ENCODE measurements around the gene ZC3H8.
"Not testable (repeated sequence)": the region's sequence is repeated elsewhere in the genome, so short reads cannot be mapped to it uniquely, and the experiment has no call there.

Gene ZC3H8

DNA sequence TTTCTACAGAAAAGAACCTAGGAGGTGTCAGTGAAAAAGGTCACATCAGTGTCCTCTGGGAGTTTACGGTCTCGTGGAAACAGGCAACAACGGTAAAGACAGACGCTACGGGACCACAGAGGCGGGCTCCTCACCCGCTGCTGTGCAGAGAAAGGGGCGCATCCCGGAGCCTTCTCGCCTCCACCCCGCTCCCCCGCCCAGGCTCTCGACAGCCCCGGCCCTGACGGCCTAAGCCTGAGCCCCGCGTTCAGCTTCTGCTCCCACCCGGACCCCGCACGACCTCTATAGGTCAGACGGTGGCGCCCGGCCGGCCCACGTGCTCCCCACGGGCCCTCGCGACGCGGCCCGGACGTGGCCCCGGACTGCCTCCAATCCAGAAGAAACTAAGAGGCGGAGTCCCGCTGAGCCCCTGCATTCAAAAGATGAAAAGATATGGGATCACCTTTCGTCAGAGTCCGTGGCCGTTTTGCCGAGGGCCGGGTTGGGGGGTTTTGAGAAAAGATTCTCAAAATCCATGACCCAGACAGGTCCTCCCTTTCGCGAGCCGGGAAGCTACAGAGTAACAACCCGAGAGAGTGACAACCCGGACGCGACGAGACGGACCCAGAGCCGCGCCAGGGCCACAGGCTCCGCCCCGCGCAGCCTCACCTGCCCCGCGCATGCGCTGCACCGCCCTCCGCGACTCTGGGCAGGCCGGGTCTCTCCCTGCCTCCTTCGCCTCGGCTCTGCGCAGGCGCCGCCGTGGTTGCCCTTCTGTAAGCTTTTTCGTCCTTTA is at the start of gene ZC3H8:
ZC3H8 (minus strand) TSS at position 577 of the 775 bp plus-strand sequence; CDS start at position 516, 61 bp downstream.
- peak; percentile 94 for DNase-seq (ENCODE audit: low read depth)

DNA sequence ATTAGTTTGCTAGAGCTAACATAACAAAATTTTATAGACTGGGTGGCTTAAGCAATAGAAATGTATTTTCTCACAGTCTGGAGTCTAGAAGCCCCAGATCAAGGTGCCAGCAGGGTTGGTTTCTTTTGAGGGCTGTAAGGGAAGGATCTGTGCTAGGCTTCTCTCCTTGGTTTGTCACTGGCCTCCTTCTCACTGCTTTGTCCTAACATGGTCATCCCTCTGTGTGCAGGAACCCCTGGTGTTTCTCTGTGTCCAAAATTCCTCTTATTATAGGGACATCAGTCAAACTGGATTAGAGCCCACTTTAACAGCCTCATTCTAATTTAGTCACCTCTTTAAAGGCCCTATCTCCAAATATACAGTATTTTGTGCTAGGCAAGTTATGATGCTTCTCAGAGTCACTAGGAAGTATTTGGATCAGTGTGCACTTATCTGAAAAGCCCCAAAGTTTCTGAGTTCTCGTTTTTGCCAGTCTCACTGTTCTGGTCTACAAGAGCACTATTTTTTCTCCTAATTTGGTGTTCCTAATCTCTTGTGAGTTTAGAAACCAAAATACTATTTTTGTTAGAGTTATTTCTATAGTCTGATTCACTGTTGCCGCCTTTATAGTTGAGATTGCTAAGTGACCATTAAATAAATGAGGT is 49.6 kb upstream of the ZC3H8 start:
- DNase-seq (ENCODE audit: low read depth), result no peak

DNA sequence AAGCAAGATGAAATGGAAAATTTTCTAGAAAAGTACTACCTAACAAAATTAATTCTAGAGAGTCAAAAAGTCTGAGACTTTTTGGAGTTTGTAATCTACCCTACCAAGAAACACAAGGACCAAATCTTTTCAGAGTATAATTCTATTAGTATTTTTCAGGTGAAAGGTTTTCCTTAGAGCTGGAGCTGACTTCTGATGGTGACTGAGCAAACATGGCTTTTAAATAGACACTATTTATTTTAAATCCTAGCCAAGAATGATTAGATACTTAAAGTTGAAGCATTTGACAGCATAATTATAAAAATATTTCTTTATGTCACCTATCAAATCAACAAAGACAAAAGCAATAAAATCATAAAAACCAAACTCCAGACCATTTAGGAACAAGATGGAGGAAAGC is 47.1 kb upstream of the ZC3H8 start:
- DNase-seq (ENCODE audit: low read depth), result no peak

DNA sequence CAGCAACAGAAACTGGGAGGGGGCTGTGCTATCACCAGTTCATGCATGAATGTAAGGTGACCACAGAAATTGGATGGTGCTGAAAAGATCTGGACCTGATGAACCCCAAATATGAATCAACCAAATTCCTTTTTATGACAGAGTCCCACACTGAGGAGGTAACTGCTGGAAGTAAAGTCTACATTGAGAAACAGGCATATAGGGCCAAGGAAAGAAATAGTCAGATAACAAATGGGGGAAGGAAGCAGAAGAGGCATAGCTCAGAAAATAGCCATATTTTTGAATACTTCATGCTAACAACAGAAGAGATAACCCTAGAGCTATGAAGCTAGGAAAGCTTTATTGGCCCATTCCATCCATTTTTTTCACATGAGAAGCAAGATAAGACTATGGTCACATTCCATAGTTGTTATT is 46.3 kb upstream of the ZC3H8 start:
- DNase-seq (ENCODE audit: low read depth), result no peak

DNA sequence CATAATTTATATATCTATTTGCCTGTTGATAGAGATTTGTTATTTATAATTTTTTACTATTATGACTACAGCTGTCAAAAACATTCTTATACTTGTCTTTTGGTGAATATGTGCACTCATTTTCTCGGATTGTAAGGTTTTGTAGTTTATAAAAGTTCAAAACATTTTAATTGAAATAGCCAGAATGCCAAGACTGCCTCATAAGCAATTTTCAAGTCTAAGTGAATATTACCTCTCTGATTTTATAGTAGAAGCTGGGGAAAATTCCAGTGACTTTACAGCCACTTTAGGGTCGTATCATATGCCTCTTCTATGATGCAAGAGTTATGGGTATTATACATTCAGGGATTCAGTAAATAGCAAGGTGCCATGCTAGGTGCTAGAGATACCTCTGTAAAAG is 41.6 kb upstream of the ZC3H8 start:
- no peak for DNase-seq (ENCODE audit: low read depth)

DNA sequence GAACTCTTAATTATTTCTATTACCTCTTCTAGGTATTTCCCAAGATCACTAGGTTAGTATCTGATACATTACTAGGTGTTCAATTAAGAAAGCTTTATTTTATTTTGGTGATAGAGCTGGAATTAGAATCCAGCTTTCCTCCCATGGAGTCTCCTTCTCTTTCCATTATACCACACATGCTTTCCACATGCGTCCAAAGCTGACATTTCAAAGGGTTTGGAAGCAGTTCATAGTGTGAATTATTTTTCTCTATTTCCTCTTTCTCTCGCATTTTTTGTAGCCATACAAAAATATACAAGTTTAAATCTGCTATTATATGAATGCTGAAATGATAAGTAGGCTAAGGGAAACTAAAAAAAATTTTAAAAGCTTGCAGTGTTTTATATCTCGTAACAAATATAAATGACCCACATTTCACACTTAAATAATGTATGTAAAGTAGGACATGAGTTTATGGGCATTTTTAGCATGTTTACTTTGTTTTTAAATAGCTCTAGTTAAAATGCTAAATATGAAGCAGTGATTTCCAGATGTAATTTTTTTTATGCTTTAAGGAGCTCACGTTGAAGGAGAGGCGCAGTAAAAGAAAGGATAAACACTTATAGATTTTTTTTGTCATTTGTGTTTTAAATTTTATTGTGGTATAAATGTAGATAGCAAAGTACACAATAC is 40.7 kb upstream of the ZC3H8 start:
- no peak for DNase-seq (ENCODE audit: low read depth)

DNA sequence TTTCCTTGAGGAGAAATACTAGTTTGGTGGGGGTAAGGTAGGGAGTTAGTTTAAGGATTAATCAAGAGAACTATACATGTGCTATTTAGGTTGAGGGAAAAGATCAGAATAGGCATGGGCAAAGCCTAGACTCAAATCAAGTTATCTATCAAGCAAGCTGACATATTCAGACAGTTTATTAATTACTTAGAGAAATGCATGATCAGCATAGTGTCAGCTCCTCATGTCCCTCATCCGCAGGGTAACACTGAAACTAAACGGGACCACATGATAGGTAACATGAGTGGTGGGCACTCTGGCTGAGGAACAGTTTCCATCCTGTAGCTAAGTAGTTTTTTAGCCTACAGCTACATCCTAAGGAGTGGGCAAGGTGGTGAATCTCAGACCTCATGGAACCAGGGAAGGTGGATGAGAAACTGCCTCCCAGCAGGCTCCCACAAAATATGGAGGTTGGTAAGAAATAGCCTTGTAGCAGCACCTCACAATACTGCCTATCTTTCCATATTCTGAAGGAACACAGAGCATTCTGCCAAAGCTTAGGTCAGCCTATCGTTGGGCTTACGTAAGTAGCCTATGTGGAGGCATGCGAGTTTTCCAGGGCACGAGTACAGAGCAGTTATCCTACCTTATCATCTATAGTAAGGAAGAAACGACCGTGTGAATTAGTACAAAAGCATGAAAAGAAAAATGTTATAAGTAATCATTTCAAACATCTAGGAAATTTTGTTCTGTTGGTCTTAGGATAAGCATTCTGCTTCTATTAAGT is 39.0 kb upstream of the ZC3H8 start:
- no peak for DNase-seq (ENCODE audit: low read depth)

DNA sequence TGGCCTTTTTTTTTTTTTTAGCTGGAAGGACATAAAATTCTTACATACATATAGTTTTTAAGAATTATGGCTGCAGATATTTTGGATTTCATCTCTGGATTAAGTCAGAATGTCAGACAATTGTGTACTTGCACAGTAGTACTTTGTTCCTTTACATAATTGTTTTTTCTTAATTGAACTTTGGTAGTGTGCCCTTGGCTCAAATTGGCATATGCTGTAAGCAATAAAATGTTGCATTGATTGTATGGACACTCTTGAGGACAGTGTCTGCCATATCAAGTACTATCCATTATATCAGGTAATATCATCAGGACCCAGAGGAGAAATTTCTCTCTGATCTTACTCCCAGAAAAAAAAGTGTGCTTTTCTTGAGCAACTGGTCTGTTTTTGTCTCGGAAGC is 35.8 kb upstream of the ZC3H8 start:
- no peak for DNase-seq (ENCODE audit: low read depth)

DNA sequence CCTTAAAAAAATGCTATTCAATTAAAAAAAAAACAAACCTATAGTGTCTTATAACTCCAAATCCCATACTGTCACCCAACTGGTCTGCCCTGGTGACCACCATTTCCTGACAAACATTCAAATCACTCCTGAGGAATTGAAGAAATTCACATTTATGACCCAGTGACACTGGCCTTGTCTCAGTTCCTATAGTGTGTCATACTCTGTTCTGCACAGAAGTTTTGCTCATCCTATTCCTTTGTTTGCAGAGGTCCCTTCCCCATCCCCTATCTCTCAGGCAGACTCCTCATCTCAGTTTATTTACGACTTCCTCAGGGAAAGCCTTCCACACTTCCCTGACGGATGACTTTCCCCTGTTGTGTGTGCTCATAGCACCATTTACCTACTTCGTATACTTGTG is 35.2 kb upstream of the ZC3H8 start:
- DNase-seq (ENCODE audit: low read depth), result no peak

DNA sequence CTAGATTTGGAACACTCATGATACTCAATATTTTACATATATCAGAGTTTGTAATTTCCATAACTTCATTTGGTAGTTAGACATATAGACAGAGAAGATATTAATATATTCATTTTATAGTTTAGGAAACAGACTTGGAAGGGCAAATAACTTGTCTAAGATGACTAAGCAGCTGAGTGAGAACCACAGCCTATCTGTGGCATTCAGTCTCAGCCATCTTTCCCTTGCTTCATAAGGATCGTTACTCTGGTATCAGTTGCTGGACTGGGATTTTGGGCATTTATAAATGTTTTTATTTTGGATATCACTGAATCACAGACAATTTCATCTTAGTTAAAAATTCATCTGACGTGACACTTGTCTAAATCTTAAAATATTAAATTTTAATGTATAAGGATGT is 28.7 kb upstream of the ZC3H8 start:
- DNase-seq (ENCODE audit: low read depth), result not testable (repeated sequence)

DNA sequence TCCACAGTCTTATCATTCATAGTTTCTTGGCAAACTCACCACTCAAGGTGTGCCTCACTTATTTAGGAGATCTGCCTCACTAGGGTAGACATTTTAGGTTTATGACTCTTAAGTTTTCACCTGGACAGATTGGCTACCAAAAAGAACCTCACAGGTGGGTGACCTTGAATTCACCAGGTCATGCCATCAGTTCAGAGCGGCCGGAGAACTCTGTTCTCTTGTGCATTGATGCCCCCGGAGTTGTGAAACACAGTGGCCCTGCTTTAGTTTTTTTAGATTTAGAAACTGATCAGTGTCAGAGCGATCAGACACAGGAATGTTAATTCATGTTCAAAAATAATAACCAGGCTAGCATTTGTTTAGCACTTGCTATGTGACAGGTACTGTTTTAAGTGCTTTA is 27.2 kb upstream of the ZC3H8 start:
- not testable (repeated sequence) for DNase-seq (ENCODE audit: low read depth)

DNA sequence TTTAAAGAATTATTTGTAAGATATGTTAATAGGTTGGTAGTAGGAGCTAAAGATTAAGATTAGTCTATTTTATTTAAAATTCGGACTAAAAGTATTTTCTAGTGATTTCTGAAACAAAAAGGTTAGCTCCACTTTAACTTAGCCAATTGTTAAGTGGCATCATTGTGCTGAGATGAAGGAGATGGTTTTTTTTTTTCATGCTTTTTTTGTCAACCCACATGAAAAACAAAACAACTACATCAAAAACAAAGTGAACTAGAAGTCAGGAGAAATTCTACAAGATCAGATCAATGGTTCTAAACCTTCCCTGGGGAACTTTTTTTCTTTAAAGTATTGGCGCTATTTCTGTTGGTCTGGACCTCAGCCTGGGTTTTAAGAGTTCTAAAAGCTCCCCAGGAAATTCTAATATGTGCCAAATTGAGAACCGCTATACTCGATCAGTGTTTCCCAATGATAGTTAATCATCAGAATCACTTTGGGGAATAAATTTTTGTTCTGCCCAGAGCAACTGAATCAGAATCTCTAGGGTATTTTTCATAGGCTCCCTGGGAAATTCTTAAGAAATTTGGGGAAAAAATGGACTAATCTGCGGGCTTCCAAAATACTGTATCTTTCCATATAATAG is 22.9 kb upstream of the ZC3H8 start:
- DNase-seq (ENCODE audit: low read depth), result no peak

DNA sequence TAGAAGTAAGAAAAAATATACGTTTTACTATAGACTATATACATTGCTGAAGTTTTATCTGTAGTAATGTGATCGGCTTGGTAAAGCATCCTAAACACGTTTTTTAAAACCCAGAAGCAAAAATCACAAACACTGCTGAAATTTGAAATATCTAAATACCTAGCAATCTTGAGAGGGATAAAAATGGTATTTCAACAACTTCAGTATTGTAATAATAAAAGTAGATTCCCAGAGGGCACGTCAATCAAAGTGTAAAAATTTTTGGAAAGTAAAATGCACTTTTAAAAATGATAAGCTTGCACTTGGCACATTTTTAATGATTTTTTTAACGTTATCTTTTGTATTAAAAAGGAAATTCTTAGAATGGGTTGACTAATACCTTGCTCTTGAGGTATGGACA is 22.1 kb upstream of the ZC3H8 start:
- DNase-seq (ENCODE audit: low read depth), result no peak

DNA sequence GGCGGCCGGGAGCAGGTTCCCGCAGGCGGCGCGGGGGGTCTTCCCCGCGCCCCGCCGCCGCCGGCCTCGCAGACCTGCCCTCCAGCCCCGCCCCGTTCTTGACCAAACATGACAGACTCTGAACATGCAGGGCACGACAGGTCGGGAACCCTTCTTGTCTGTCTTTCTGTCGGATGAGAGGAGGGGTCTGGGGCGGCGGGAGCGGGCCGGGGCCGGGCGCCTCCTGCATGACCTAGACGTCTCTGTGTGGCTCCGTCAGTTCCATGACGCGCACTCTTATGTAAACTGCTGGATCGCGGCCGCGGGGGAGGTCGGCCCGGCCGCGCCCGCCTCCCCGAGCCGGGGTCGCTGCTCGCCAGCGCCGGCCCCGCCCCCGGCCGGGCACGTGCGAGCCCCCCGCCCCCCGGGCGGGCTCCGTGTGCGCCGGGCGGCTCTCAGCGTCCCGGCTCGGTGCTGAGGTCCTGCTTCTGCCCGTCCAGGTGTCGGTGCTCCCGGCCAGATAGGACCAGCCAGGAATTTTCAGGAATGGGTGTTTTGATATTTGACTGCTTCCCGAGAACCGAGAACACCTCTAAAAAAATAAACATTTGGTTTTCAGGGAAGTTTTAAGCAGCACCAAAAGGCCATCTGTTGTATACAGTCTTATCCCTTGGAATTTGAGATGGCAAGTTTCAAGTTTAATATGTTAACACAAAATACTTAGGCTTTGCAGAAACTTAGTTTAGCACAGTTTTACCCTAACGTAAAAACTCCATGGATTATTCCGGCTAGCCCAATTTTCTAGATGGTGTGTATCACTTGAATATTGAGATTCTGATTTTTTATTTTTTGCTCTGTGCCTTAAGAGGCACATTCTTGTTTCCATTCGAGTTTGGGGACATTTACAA is 21.3 kb upstream of the ZC3H8 start:
- DNase-seq (ENCODE audit: low read depth), result peak; percentile 73

DNA sequence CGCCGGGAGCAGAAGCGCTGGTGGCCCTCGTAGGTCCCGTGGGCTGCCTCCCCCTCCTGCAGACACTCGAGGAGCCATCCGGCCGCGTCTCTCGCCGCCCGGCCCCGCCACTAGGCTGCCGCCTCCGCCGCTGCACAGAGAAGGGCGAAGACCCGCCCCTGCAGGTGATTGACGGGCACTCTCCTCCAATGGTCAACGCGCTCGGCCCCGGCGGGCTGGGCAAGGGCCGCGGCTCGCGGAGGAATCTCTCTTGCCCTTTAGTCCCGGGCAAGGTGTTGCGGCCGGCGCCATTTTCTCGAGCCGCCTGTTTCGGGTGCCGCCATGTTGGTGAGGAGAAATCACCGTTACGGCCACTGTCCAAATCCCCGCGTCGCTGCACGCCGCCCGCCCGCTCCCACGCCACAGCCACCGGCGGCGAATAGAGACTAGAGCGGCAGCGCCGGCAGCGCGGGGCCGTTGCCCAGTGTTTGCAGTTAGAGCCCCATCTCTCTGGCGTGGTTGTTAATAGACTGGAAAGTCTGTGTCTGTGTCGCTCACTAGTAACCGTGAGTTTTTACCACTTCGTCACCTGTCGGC is 20.6 kb upstream of the ZC3H8 start, which contains the start of gene ZC3H6:
ZC3H6 (plus strand) TSS at position 287 of the 576 bp plus-strand sequence. CDS start 398 bp downstream, outside the sequence.
- peak; percentile 99 for DNase-seq (ENCODE audit: low read depth)

DNA sequence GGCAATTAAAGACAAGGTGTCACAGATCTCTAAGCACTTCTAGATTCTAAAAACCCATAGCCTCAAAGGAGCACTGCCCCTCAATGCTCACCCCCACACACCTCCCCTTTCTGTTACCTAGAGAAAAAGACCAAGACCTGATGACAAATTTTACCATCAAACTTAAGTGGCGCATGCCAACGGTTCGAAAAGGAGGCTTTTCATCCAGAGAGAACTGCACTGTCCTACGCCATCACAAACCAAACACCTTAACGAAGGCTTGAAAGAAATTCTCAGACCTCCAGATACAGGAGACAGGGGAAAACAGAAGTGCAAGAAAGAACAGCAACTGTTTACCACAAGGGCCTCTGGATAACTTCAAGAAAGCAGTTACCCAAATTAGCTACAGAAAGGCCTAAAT is 18.5 kb upstream of the ZC3H8 start:
- DNase-seq (ENCODE audit: low read depth), result no peak

DNA sequence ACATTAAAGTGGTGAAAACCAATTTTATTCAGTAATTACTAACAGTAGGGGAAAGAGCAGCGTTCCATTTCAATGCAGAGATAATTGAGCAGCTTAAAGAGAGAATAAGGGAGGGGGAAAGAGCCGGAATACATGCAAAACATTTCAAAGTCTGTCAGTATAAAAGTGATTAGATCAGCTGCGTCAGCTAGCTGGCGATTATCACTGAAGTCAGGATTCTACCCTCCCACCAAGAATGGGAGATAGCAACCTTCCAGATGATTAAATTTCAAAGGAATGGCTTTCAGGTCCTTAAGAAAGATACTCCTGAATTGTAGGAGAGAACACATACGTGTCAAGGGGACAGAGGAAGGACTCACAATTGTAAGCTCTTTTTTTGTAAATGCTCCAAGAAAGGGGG is 17.8 kb upstream of the ZC3H8 start:
- no peak for DNase-seq (ENCODE audit: low read depth)

DNA sequence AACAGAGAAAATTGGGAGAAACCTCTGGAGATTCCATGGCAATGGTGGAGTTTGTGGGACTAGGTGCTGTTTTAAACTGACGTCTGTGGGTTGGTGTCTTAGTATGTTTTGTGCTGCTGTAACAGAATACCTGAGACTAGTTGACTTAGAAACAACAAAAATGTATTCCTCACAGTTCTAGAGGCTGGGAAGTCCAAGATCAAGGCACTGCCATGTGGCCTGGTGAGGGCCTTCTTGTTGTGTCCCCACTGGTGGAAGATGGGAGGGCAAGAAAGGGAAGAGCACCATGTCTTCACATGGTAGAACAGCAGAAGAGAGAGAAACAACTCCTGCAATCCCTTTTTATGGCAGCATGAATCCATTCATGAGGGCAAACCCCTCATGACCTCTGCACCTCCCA is 13.7 kb upstream of the ZC3H8 start:
- DNase-seq (ENCODE audit: low read depth), result no peak

DNA sequence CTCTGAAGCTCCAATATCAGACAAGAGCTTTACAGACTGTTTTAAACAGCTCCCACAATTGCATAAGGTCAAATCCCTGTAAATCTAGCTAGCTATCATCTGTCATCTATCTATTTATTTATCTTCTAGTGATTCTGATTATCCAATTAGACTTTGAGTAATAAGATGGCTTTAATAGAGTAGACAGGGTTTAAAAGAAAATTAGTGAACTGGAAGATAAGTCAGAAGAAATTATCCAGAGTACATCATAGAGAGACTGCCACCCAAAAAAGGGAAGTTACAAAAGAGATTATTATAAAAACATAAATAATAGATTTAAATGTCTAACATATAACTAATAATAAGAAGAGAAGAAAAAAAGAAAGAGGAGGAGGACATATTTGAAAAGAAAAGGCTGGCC is 8.0 kb upstream of the ZC3H8 start:
- DNase-seq (ENCODE audit: low read depth), result no peak

DNA sequence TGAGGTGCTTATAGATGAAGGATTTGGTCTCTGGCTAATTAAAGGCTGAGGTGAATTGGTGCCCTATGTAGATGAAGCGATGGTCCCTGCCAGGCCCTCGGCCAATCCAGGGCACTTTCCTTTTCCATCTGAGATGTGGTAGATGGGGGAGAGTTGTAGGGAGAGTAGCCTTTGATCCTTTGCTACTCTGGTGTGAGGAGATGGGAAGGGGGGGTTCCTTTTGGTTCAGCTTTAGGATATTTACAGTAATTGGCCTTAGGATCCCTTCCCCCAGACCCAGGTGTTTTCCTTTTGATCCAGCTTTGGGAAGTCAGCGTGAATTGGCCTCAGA is 5.4 kb upstream of the ZC3H8 start:
- DNase-seq (ENCODE audit: low read depth), result no peak

All from activated T-cell treated with anti-CD3 and anti-CD28 coated beads for 1 hour (primary cell).